IPS-18c (cell line): Measurements from ENCODE around the gene KRTAP5-5.
"Not testable (repeated sequence)": the region's sequence is repeated elsewhere in the genome, so short reads cannot be mapped to it uniquely, and the experiment has no call there.

Experiments
- H3K4me3 ChIP-seq: 2 replicates; pipeline ENCODE4 v1.7.0; 2013; ENCODE audit warnings: low read depth, mild to moderate bottlenecking, low read length, moderate library complexity; ENCODE audit not compliant: insufficient read depth
- H3K9me3 ChIP-seq: one replicate; pipeline ENCODE4 v1.6.1; 2013; ENCODE audit warnings: mild to moderate bottlenecking, low read length, moderate library complexity; ENCODE audit not compliant: control insufficient read depth, insufficient read depth

The KRTAP5-5 gene

DNA sequence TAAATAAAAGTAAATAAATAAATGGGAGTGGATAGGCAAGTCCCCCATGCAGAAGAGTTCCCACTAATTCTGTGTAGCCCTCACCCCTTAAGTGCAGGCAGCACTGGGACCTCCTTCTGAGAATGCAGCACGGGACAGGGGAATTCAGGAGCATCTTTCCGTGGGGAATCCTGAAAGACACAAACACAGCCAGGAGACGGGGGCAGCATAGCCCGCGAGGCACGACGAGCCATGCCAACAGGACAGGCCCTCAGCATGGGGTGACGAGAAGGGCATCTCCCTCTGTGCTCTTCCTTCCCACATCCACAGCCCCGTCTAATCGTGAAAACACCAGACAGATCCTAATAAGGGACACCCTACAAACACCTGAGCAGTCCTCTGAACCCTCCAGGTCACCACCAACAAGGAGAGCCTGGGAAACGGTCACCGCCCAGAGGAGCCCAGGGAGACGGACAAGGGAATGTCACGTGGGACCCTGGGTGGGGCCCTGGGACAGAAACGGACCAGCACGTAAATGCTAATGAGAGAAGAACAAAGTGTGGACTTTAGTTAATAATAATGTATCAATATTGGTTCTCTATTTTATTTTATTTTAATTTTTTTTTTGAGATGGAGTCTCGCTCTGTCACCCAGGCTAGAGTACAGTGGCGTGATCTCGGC, 6.8 kb downstream of the KRTAP5-5 start:
- Histone ChIP-seq H3K4me3 (no peak overlapping the region), H3K9me3 (no peaks in the 10 kb centered on the region)

GRCh38 chr11:1637628-1638027, 8.1 kb downstream of the KRTAP5-5 start:
- Histone ChIP-seq H3K4me3 (no peak overlapping the region), H3K9me3 (no peaks in the 10 kb centered on the region)

GRCh38 chr11:1638344-1638743, 8.8 kb downstream of the KRTAP5-5 start:
- H3K9me3 ChIP-seq: no peaks in the 10 kb centered on the region
- no peak overlapping the region for H3K4me3 ChIP-seq

DNA sequence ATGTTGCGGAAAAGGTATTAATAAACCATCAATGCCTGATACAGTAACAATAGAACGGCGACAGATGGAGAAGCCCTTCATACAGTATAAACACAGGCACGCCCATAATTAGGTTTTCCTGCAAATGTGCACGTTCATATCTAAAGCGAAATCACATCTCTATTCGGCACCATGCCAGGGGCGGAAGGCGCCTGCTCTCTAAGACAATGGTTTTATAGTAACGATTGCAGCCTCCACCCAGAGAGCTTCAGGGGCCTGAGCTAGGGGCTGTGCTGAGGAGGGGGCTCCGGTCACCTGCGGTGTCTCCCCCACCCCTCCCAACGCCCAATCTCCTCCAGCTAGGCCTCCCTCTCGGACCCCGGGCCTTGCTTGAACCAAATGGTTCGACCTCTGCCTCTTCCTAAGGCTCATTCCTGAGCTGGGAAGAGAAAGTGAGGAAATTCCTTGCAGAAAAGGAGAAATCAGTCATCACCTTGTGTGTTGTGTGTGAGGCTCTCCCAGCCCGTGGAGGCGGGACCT, 9.6 kb downstream of the KRTAP5-5 start:
- no peaks in the 10 kb centered on the region for H3K9me3 ChIP-seq
- H3K4me3 ChIP-seq: no peak overlapping the region

- H3K9me3 ChIP-seq: no peaks in the 10 kb centered on the region
- H3K4me3 ChIP-seq: no peak overlapping the region
Observed at GRCh38 chr11:1639666-1640065, 10.1 kb downstream of the KRTAP5-5 start.

- H3K4me3 ChIP-seq: no peak overlapping the region
- H3K9me3 ChIP-seq: no peaks in the 10 kb centered on the region
Observed at GRCh38 chr11:1640076-1640946, 10.7 kb downstream of the KRTAP5-5 start.

DNA sequence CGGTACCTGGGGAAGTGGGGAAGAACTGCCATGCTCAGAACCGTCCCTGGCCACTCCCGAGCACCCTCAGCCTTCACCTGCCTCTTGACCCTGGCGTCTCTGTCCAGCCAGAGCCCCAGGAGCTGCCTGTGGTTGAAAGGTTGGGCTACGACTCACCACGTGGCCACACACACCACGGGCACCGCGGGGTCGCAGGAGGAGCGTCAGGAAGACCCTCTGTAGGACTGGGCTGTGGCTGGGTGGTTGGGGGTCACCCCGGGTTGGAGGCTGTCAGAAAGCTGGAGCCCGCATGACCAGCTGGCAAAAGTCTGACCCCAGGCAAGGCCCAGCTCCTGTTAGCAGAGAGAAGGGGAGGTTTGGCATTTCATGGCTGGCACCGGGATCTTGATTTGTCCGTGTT, 11.5 kb downstream of the KRTAP5-5 start:
- H3K4me3 ChIP-seq: no peak overlapping the region

GRCh38 chr11:1642288-1643145, 12.9 kb downstream of the KRTAP5-5 start:
- no peak overlapping the region for H3K4me3 ChIP-seq
- no peaks in the 10 kb centered on the region for H3K9me3 ChIP-seq

More for the DNA sequence above, 11.5 kb downstream of the KRTAP5-5 start:
- no peaks in the 10 kb centered on the region for H3K9me3 ChIP-seq

GRCh38 chr11:1643146-1643690, 13.6 kb downstream of the KRTAP5-5 start:
- no peaks in the 10 kb centered on the region for H3K9me3 ChIP-seq
- no peak overlapping the region for H3K4me3 ChIP-seq

DNA sequence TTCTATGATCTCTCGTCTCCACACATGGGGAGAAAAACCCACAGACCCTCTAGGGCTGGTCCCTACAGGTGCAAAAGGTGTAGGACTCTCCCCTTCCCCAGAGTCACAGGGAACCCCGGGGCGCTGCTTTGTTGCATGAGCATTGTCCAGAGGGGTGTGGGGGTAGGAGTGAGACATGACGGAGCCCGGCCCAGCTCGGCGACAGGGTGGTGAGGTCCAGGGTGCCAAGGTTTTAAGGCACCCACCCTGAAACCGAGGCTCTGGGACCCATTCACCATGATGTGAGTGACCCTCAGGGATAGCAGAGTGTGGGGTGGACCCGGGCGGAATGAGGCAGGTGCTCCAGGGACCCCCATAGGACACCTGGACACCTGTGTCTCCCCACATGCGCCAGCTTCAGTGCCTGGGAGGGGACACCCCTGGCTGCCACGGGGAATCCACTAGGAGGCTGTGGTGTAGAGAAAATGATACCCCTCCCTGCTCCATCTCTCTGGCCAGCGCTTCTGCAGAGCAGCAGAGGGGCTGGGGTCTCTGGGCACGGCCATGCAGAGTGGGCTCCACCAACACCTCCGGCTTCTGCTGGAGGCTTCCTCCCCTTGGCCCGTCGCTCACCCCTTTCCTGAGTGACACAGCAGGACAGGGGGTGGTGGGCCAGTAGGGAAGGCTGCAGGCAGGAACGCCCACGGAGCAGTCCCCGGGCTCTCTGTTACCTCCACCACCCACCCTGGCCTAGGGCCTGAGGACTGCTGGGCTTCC, 15.2 kb downstream of the KRTAP5-5 start:
- Histone ChIP-seq H3K9me3 (no peaks in the 10 kb centered on the region), H3K4me3 (no peak overlapping the region)

GRCh38 chr11:1645357-1645821, 15.8 kb downstream of the KRTAP5-5 start:
- Histone ChIP-seq H3K9me3 (no peaks in the 10 kb centered on the region), H3K4me3 (no peak overlapping the region)

DNA sequence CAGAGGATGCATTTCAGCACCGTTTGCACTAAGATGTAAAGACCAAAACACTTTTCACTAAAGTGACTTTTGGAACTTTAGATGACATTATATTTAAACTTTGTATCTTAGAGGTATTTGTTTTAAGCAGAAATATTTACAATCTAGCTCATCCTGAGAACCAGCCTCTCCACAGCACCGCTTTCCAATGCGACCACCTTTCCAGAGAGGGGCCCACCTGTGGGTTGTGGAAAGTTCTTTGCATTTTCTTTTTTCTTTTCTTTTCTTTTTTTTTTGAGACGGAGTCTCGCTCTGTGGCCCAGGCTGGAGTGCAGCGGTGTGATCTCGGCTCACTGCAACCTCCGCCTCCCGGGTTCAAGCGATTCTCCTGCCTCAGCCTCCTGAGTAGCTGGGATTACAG, 17.0 kb downstream of the KRTAP5-5 start:
- H3K9me3 ChIP-seq: not testable (repeated sequence)

DNA sequence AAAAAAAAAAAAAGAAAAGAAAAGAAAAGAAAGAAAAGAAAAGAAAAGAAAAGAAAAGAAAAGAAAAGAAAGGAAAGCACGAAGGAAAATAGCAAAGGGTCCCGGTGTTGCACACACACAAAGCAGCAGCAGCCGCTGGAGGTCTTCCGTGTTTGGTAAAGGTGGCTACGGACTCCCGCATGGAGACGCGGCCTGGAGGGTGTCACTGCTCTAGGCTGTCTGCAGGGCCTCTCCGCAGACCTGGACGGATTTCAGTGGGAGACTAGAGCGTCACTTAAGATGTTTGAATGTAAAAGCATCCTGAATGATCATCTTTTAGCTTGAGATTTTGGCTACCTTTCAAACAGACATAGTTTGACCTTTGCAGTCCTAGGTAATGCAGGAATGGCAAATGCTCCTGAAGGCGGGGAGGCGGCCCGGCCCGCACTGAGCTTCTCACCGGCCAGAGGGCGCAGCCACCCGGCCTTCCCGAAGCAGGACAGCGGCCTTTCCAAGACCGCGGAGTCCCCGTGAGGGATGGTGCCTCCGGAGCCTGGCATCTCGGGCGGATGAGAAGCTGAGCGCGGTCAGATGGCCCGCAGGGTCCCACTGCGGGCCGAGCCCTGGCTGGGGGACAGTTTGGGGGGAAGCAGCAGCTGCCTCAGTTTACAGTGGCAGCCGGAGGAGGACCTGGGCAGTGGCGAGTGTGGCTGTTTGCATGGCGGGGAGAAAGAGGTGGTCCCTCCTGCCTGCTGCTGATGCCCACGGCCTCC, 18.5 kb downstream of the KRTAP5-5 start:
- no peak overlapping the region for H3K4me3 ChIP-seq
- no peaks in the 10 kb centered on the region for H3K9me3 ChIP-seq

More for the DNA sequence above, 17.0 kb downstream of the KRTAP5-5 start:
- not testable (repeated sequence) for H3K4me3 ChIP-seq

GRCh38 chr11:1648653-1649420, 19.3 kb downstream of the KRTAP5-5 start:
- Histone ChIP-seq H3K4me3 (no peak overlapping the region), H3K9me3 (no peaks in the 10 kb centered on the region)
